Left kidney (tissue), 8 donors: ENCODE measurements around the gene IL5. TPM values are rescaled to one million over a fixed set of nuclear protein-coding genes. Genes with fewer than 3 reads are reported as not detected.
A peak's percentile ranks its signal among the peaks of the same experiment; 100 is the strongest.
"Not testable (repeated sequence)": the region's sequence is repeated elsewhere in the genome, so short reads cannot be mapped to it uniquely, and the experiment has no call there.

Experiments used
- DNase-seq: peaks from one replicate; pipeline ENCODE4 v3.0.0-alpha.2; 2013
- long read RNA-seq, 8 donors: transcript quantifications; one replicate each; lab custom pipeline, GENCODE V29; 2026
- polyA plus RNA-seq: library from polyadenylated mRNA; unstranded; fragments of 120-200 nt; gene quantifications from one replicate; pipeline ENCODE4 v1.2.1, GENCODE V29; 2013; ENCODE audit not compliant: insufficient read length

The IL5 gene
- polyA plus RNA-seq: 0.53 TPM
- long read RNA-seq, donor 1: 0 reads
- long read RNA-seq, donor 2: 0 reads
- long read RNA-seq, donor 3: 0 reads
- long read RNA-seq, donor 4: 0 reads
- long read RNA-seq, donor 5: 0 reads
- long read RNA-seq, donor 6: 0 reads
- long read RNA-seq, donor 7: 0 reads
- long read RNA-seq, donor 8: 0 reads

GRCh38 chr5:132543472-132544201, at the start of gene IL5:
TSS of gene IL5 (minus strand) at chr5:132543522. CDS start at chr5:132543478, 44 bp downstream.
- no peak for DNase-seq

- no peak for DNase-seq
Observed at GRCh38 chr5:132592521-132592920, 49.2 kb upstream of the IL5 start.

- no peak for DNase-seq
Observed at GRCh38 chr5:132591145-132591544, 47.8 kb upstream of the IL5 start.

- no peak for DNase-seq
Observed at GRCh38 chr5:132589467-132589866, 46.1 kb upstream of the IL5 start.

GRCh38 chr5:132586063-132586462, 42.7 kb upstream of the IL5 start:
- no peak for DNase-seq

DNA sequence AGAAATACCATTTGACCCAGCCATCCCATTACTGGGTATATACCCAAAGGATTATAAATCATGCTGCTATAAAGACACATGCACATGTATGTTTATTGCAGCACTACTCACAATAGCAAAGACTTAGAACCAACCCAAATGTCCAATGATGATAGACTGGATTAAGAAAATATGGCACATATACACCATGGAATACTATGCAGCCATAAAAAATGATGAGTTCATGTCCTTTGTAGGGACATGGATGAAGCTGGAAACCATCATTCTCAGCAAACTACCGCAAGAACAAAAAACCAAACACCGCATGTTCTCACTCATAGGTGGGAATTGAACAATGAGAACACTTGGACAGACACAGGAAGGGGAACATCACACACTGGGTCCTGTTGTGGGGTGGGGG, 41.2 kb upstream of the IL5 start:
- not testable (repeated sequence) for DNase-seq

- DNase-seq: no peak
Observed at GRCh38 chr5:132576123-132576522, 32.8 kb upstream of the IL5 start.

- no peak for DNase-seq
Observed at GRCh38 chr5:132566657-132567056, 23.3 kb upstream of the IL5 start.

DNA sequence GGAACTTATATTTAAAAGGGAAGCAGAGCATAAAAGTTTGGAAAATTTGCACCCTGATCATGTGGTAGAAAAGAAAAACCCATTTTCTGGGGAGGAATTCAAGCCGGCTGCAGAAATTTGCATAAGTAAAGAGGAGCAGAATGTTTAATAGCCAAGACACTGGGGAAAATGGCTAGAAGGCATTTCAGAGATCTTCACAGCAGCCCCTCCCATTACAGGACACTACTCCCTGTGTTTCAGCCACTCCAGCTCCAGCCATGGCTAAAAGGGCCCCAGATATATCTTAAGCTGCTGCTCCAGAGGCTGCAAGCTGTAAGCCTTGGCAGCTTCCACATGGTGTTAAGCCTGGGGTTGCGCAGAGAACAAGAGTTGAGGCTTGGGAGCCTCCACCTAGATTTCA, 21.2 kb upstream of the IL5 start:
- DNase-seq: not testable (repeated sequence)

DNA sequence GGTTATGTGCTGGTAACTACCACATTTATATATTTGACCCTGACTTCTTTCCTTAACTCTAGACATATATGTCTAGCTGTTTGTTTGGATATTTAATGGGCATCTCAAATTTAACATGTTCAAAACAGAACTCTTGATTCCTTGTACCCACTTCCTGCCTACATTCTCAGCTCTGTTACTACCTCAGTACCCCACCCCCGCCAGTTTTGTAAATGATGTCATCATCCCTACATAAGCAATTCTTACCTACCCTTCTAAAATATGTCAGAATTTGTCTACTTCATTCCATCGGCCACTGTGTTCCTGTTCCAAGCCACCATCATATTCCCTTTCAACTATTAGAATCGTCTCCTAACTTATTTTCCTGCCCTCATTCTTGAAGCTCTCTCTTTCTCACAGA, 18.3 kb upstream of the IL5 start:
- no peak for DNase-seq

DNA sequence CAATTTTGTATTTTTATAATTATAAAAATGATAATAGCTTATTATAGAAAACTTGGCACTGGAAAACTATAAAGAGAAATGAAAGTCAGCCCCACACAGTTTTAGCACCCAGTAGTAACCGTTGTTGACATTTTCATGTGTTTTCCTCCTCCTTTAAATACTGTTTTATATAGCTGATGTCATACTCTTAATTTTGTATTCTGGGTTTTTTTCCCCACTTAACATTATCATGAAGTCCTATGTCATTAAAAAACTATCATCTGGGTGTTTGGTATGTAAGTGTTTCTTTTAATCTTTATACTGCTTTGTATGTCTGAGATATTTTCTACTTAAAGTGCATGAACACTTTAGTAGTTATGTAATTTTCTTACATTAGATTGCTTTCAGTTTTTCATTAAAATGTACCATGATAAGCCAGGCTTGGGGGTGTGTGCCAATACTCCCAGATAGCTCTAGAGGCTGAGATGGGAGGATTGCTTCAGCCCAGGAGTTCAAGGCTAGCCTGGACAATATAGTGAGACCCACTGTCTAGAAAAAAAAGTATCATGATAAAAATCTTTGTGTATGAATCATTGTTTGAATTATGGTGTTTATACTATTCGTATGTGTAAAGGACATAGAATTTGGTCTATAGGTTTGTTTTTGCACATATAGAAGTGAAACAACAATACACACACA, 16.2 kb upstream of the IL5 start:
- DNase-seq: no peak

DNA sequence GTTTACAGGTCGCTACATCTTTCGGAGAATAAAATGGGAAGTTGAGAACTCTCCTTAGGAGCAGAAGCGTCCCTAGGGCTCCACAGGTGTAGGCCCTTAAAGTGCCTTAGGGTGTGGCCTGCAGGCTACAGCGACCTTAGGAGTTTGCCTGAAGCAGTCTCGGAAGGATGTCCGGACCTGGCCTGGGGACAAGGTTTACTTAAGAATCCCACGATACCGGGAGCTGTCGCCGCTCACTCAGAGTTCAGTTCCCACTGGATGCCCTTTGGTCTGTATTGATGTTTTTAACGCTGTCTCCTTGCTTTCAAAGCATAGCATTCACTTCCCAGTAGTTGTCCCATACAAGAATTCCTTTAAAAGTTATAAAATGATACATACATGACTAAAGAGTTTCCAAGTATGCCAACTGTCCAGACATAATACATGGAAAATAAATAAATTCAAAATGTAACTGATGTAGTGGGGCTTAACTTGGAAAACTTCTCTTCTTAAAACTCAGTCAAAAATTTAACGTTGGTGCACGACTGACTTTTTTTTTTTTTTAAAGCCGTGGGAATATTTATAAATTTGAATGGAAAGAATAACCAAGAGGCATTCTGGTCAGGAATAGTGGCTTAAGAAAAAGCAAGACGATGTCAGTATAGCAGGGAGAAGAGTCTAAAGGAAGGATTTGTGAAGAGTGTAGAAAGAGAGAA, 14.3 kb upstream of the IL5 start:
- peak; percentile 29 for DNase-seq

DNA sequence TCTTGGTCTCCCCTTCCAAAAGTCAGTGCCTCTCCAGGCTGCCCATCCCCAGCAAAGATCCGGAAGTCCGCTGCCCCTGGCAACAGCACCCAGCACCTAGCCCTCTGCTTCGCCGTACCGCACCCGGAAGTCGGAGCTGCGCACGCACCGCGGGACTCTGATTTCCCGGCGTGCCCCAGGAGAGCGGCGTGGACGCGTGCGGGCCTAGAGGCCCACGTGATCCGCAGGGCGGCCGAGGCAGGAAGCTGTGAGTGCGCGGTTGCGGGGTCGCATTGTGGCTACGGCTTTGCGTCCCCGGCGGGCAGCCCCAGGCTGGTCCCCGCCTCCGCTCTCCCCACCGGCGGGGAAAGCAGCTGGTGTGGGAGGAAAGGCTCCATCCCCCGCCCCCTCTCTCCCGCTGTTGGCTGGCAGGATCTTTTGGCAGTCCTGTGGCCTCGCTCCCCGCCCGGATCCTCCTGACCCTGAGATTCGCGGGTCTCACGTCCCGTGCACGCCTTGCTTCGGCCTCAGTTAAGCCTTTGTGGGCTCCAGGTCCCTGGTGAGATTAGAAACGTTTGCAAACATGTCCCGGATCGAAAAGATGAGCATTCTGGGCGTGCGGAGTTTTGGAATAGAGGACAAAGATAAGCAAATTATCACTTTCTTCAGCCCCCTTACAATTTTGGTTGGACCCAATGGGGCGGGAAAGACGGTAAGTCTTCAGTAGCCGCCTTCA, 13.6 kb upstream of the IL5 start, which contains the start of gene RAD50:
Gene RAD50, plus strand, starts transcription at position 215 of the 715 bp plus-strand sequence. Its CDS starts 348 bp downstream, at position 563.
- peak; percentile 84 for DNase-seq

GRCh38 chr5:132556153-132556762, 12.9 kb upstream of the IL5 start:
- DNase-seq: no peak

- no peak for DNase-seq
Observed at GRCh38 chr5:132549576-132549975, 6.3 kb upstream of the IL5 start.

GRCh38 chr5:132548834-132549233, 5.5 kb upstream of the IL5 start:
- DNase-seq: not testable (repeated sequence)

DNA sequence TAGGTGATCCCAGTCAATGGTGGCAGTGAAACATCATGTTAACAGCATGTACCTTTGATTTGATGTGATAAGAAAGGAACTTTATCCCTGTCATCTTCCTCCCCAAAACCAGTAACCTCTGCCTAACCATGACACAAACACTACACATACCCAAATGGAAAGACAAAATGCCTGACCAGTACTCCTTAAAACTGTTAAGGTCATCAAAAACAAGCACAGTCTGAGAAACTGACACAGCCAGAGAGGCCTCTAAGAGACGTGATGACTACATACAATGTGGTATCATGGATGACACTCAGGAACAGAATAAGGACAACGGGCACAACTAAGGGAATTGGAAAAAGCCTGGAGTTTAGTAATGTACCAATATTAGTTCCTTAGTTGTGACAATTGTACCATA, 3.9 kb upstream of the IL5 start:
- no peak for DNase-seq

GRCh38 chr5:132546108-132546507, 2.8 kb upstream of the IL5 start:
- DNase-seq: no peak

GRCh38 chr5:132540764-132541163, 2.6 kb downstream of the IL5 start:
- DNase-seq: no peak

DNA sequence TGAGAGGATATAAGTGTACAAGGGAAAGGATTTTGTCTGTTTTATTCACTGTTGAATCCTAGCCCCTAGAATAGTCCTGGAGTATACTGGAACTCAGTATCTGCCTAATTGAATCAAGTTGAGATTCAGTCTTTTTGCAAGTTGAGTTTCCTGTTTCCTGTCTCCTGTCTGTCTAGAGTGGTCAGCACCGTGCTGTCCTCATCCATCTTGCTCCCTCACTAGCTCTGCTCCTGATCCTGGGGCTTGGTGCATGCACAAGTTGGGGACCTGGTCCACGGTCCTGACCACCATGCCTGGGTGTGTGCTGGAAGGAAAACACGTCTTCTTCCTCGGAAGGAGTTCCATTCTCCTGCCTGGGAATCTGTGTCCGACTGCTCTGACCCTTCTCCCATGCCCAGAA, 3.2 kb downstream of the IL5 start:
- no peak for DNase-seq

- no peak for DNase-seq
Observed at GRCh38 chr5:132539716-132540115, 3.6 kb downstream of the IL5 start.

- DNase-seq: no peak
Observed at GRCh38 chr5:132530946-132531345, 12.4 kb downstream of the IL5 start.
